OCI-LY3 (cell line): Measurements from ENCODE around the gene USP47.

Experiments
- EZH2phosphoT487 ChIP-seq: fragments of 200-600 bp; shearing (Covaris generic); IDR thresholded peaks from 2 replicates; pipeline ENCODE4 v1.6.1; 2018; ENCODE audit warnings: antibody characterized with exemption, mixed run types, low read depth
- TF ChIP-seq, protein P1 (sequence below): fragments of 200-600, 300-600 bp; sonication (generic); IDR thresholded peaks from 2 replicates; pipeline ENCODE4 v1.5.1; 2014; ENCODE audit warnings: antibody characterized with exemption, low read length, low read depth

DNA sequence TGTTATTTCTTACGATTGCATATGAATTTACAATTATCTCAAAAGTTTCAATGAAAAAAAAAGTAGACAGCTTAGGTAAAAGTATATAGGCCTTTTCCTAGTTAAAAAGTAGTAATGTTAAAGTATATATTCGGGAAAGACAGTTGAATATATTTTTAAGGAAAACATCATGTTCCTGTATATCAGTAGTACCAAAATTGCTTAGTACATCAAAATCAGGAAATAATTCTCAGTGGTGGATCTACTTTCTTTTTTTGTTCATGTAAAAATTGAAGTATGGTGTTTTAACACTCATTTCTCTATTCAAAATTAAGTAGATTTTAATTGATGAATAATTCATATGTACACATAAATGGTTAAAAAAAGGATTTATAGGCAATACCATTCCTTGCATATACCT, 73.9 kb downstream of the USP47 start:
- TF ChIP-seq, protein P1, sequence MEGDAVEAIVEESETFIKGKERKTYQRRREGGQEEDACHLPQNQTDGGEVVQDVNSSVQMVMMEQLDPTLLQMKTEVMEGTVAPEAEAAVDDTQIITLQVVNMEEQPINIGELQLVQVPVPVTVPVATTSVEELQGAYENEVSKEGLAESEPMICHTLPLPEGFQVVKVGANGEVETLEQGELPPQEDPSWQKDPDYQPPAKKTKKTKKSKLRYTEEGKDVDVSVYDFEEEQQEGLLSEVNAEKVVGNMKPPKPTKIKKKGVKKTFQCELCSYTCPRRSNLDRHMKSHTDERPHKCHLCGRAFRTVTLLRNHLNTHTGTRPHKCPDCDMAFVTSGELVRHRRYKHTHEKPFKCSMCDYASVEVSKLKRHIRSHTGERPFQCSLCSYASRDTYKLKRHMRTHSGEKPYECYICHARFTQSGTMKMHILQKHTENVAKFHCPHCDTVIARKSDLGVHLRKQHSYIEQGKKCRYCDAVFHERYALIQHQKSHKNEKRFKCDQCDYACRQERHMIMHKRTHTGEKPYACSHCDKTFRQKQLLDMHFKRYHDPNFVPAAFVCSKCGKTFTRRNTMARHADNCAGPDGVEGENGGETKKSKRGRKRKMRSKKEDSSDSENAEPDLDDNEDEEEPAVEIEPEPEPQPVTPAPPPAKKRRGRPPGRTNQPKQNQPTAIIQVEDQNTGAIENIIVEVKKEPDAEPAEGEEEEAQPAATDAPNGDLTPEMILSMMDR = no peak
- TF ChIP-seq EZH2phosphoT487 = no peak
